GM20000 (cell line): ENCODE measurements around the gene MRGPRG.

Source experiments
- DNase-seq: peaks from one replicate; pipeline ENCODE4 v3.0.0; 2012; ENCODE audit warnings: low spot score
- CTCF ChIP-seq: IDR thresholded peaks from 2 replicates; pipeline ENCODE4 v1.5.1; 2012; ENCODE audit warnings: mild to moderate bottlenecking, control low read depth; ENCODE audit errors: extremely low read depth, missing control alignments

The MRGPRG gene

GRCh38 chr11:3197878-3198528 lies 20.6 kb downstream of the MRGPRG start:
- TF ChIP-seq CTCF, result no peak

GRCh38 chr11:3197044-3197695 lies 21.4 kb downstream of the MRGPRG start:
- DNase-seq, result no peak
- no peak for TF ChIP-seq CTCF

More at GRCh38 chr11:3197878-3198528, 20.6 kb downstream of the MRGPRG start:
- no peak for DNase-seq

GRCh38 chr11:3196161-3197043 lies 22.2 kb downstream of the MRGPRG start:
- DNase-seq, result no peak
- TF ChIP-seq CTCF, result no peak

- DNase-seq, result no peak
- no peak for TF ChIP-seq CTCF
Observed at GRCh38 chr11:3195251-3196160, 23.1 kb downstream of the MRGPRG start.

GRCh38 chr11:3194016-3194816 lies 24.4 kb downstream of the MRGPRG start:
- no peak for DNase-seq
- TF ChIP-seq CTCF, result no peak

GRCh38 chr11:3193373-3194015 lies 25.1 kb downstream of the MRGPRG start:
- TF ChIP-seq CTCF, result no peak
- DNase-seq, result no peak
